Inferior parietal cortex (tissue), 1 donor: ENCODE measurements around the gene EPSTI1.

Experiments used
- DNase-seq: peaks from one replicate; pipeline ENCODE4 v3.0.0-alpha.2; 2016; ENCODE audit errors: extremely low spot score

Gene EPSTI1

GRCh38 chr13:42849200-42849599 lies 142.8 kb downstream of the EPSTI1 start:
- no peak for DNase-seq

DNA sequence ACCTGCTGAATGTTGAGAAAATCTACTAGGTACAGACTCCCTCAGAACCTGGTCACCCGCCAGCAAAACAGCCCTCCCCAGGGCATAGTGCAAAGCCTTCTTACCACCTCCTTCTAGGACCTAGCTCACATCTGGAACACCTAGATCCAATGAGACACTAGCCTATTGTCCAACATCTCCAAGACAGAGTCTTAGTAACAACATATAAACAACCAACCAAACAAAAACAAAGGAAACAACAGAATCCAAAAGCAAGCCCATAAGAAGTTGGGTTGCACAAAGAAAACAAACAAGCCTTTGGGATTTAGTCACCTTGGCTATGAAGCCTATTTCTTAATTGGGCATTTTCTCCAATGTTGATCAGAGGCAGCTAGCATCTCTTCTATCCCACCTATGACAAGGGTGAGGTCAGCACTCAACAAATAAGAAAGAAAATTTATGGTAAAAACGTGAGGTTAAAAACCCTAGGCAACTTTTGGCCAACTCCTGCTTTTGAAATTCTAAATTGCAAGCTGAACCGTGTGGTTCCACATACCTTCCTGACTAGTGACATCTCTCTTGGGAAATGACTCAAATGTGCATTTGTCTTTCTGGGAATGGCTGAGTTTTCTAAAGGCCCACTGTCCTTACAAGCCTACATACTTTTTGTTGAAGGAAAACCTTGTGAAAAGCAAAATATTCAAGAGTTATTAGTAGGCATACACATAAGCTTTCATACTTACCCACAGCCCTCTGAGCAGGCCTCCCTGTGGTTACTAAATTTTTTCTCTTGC lies 144.0 kb downstream of the EPSTI1 start:
- no peak for DNase-seq

- no peak for DNase-seq
Measured at GRCh38 chr13:42836930-42837690, 154.9 kb downstream of the EPSTI1 start.
